ENCODE results near the gene TEDC1. TPM values are rescaled to one million over a fixed set of nuclear protein-coding genes. Genes with fewer than 3 reads are reported as not detected.

The TEDC1 gene
- total RNA-seq, 1 donor from 2014 or later: 4.0 TPM

- Histone ChIP-seq H3K27ac (replicated peaks) (peak overlapping the region; percentile 100), H3K4me1 (peaks cover 97% of the 10 kb centered on the region), H3K27me3 (ENCODE audit: low read depth) (no peaks in the 10 kb centered on the region), H3K36me3 (peaks cover 18% of the 10 kb centered on the region), H3K9me3 (replicated peaks) (no peaks in the 10 kb centered on the region), H3K4me3 (peak overlapping the region; percentile 60)
- no peak for TF ChIP-seq CTCF (IDR thresholded peaks at IDR 0.05; ENCODE audit: borderline replicate concordance)
- DNase-seq: no peak
- intact Hi-C loops (cut with micrococcal nuclease): no loop called here
These were observed 10.8 kb upstream of the TEDC1 start for GRCh38 chr14:105480199-105480746.

GRCh38 chr14:105480807-105481801 lies 9.9 kb upstream of the TEDC1 start:
- Histone ChIP-seq H3K4me3 (peak overlapping the region; percentile 60), H3K4me1 (peaks cover 97% of the 10 kb centered on the region)
- intact Hi-C loops (cut with micrococcal nuclease): no loop called here

GRCh38 chr14:105481886-105482457 lies 9.1 kb upstream of the TEDC1 start:
- Histone ChIP-seq H3K36me3 (peaks cover 18% of the 10 kb centered on the region), H3K27me3 (ENCODE audit: low read depth) (no peaks in the 10 kb centered on the region), H3K4me1 (peaks cover 97% of the 10 kb centered on the region), H3K4me3 (peak overlapping the region; percentile 60), H3K9me3 (replicated peaks) (no peaks in the 10 kb centered on the region), H3K27ac (replicated peaks) (peak overlapping the region; percentile 100)
- TF ChIP-seq CTCF (IDR thresholded peaks at IDR 0.05; ENCODE audit: borderline replicate concordance): peak; percentile 26
- intact Hi-C loops (cut with micrococcal nuclease): no loop called here
- DNase-seq: peak; percentile 93

More at GRCh38 chr14:105480807-105481801, 9.9 kb upstream of the TEDC1 start:
- Histone ChIP-seq H3K36me3 (peaks cover 18% of the 10 kb centered on the region), H3K27ac (replicated peaks) (peak overlapping the region; percentile 100), H3K9me3 (replicated peaks) (no peaks in the 10 kb centered on the region), H3K27me3 (ENCODE audit: low read depth) (no peaks in the 10 kb centered on the region)
- peak; percentile 90 for DNase-seq
- TF ChIP-seq CTCF (IDR thresholded peaks at IDR 0.05; ENCODE audit: borderline replicate concordance): peak; percentile 100

GRCh38 chr14:105482486-105483110 lies 8.4 kb upstream of the TEDC1 start:
- intact Hi-C loops (cut with micrococcal nuclease): no loop called here
- Histone ChIP-seq H3K36me3 (peaks cover 18% of the 10 kb centered on the region), H3K27me3 (ENCODE audit: low read depth) (no peaks in the 10 kb centered on the region), H3K9me3 (replicated peaks) (no peaks in the 10 kb centered on the region), H3K4me3 (peak overlapping the region; percentile 60), H3K4me1 (peaks cover 99% of the 10 kb centered on the region), H3K27ac (replicated peaks) (peak overlapping the region; percentile 100)
- TF ChIP-seq CTCF (IDR thresholded peaks at IDR 0.05; ENCODE audit: borderline replicate concordance): no peak
- DNase-seq: no peak

Measured in left ventricle myocardium inferior (tissue), 1 donor.